ENCODE data around the gene MIPOL1.

- TF ChIP-seq, protein P1, sequence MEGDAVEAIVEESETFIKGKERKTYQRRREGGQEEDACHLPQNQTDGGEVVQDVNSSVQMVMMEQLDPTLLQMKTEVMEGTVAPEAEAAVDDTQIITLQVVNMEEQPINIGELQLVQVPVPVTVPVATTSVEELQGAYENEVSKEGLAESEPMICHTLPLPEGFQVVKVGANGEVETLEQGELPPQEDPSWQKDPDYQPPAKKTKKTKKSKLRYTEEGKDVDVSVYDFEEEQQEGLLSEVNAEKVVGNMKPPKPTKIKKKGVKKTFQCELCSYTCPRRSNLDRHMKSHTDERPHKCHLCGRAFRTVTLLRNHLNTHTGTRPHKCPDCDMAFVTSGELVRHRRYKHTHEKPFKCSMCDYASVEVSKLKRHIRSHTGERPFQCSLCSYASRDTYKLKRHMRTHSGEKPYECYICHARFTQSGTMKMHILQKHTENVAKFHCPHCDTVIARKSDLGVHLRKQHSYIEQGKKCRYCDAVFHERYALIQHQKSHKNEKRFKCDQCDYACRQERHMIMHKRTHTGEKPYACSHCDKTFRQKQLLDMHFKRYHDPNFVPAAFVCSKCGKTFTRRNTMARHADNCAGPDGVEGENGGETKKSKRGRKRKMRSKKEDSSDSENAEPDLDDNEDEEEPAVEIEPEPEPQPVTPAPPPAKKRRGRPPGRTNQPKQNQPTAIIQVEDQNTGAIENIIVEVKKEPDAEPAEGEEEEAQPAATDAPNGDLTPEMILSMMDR (IDR thresholded peaks at IDR 0.05): no peak
- no peak for TF ChIP-seq POLR2A (IDR thresholded peaks at IDR 0.05)
These were observed 392.8 kb downstream of the MIPOL1 start for GRCh38 chr14:37590428-37591139.

Data from breast epithelium (tissue), 3 donors.